GM23248 (cell line): ENCODE results near the gene GOLGA2.

Experiments used
- EZH2 ChIP-seq: fragments of 200-600 bp; sonication (generic); IDR thresholded peaks from 2 replicates; pipeline ENCODE4 v1.6.1; 2018; ENCODE audit warnings: antibody characterized with exemption, mild to moderate bottlenecking; ENCODE audit not compliant: insufficient read depth, poor library complexity, severe bottlenecking
- EZH2phosphoT487 ChIP-seq: fragments of 200-600 bp; sonication (generic); IDR thresholded peaks from 2 replicates; pipeline ENCODE4 v1.6.1; 2018; ENCODE audit warnings: antibody characterized with exemption, moderate library complexity, mild to moderate bottlenecking, low read depth; ENCODE audit not compliant: insufficient read depth

- no peak for TF ChIP-seq EZH2
- TF ChIP-seq EZH2phosphoT487, result no peak
Observed at GRCh38 chr9:128214571-128215490, 61.0 kb downstream of the GOLGA2 start.
